NK-92 (cell line): ENCODE data around the gene CFI.

Experiments used
- DNase-seq: peaks from one replicate; lab custom pipeline; 2025; ENCODE audit not compliant: unreplicated experiment; lab: John Stamatoyannopoulos, UW

CFI gene

GRCh38 chr4:109730619-109731545, 70.9 kb downstream of the CFI start:
- no peak for DNase-seq

GRCh38 chr4:109729718-109730618, 71.8 kb downstream of the CFI start, which contains the start of gene PLA2G12A:
PLA2G12A (minus strand) TSS chr4:109730070; CDS start chr4:109729809, 261 bp downstream.
- peak; percentile 10 for DNase-seq

GRCh38 chr4:109729117-109729717, 72.6 kb downstream of the CFI start:
- DNase-seq: no peak

GRCh38 chr4:109728385-109728784, 73.4 kb downstream of the CFI start:
- DNase-seq: no peak

GRCh38 chr4:109723110-109723509, 78.7 kb downstream of the CFI start:
- no peak for DNase-seq

- no peak for DNase-seq
These were observed 79.4 kb downstream of the CFI start for GRCh38 chr4:109722357-109722756.

- no peak for DNase-seq
These were observed 80.8 kb downstream of the CFI start for GRCh38 chr4:109721033-109721432.

- no peak for DNase-seq
These were observed 82.2 kb downstream of the CFI start for GRCh38 chr4:109719604-109720003.

GRCh38 chr4:109718759-109719158, 83.0 kb downstream of the CFI start:
- DNase-seq: no peak

GRCh38 chr4:109713500-109713899, 88.3 kb downstream of the CFI start:
- DNase-seq: no peak

- DNase-seq: no peak
These were observed 92.8 kb downstream of the CFI start for GRCh38 chr4:109708990-109709389.

GRCh38 chr4:109708435-109708834, 93.4 kb downstream of the CFI start:
- DNase-seq: no peak

- no peak for DNase-seq
These were observed 98.0 kb downstream of the CFI start for GRCh38 chr4:109703664-109704361.

- DNase-seq: no peak
These were observed 98.7 kb downstream of the CFI start, which contains the start of gene CASP6 for GRCh38 chr4:109702950-109703663. CASP6 (minus strand) TSS chr4:109703445; CDS start chr4:109703395, 50 bp downstream.

- no peak for DNase-seq
These were observed 100.0 kb downstream of the CFI start for GRCh38 chr4:109701566-109702410.

GRCh38 chr4:109699553-109700225, 102.1 kb downstream of the CFI start:
- no peak for DNase-seq

GRCh38 chr4:109698656-109699055, 103.1 kb downstream of the CFI start:
- no peak for DNase-seq

- DNase-seq: no peak
These were observed 110.3 kb downstream of the CFI start for GRCh38 chr4:109691411-109691920.
